ENCODE measurements around the gene NPAT. TPM values are rescaled to one million over a fixed set of nuclear protein-coding genes. Genes with fewer than 3 reads are reported as not detected.

The NPAT gene
- total and polyA plus RNA-seq, 2 of the 13 experiments (the other 11 are each of a cell fraction or from before 2014, with no cell fraction given) = 4.4 to 11.2 TPM

DNA sequence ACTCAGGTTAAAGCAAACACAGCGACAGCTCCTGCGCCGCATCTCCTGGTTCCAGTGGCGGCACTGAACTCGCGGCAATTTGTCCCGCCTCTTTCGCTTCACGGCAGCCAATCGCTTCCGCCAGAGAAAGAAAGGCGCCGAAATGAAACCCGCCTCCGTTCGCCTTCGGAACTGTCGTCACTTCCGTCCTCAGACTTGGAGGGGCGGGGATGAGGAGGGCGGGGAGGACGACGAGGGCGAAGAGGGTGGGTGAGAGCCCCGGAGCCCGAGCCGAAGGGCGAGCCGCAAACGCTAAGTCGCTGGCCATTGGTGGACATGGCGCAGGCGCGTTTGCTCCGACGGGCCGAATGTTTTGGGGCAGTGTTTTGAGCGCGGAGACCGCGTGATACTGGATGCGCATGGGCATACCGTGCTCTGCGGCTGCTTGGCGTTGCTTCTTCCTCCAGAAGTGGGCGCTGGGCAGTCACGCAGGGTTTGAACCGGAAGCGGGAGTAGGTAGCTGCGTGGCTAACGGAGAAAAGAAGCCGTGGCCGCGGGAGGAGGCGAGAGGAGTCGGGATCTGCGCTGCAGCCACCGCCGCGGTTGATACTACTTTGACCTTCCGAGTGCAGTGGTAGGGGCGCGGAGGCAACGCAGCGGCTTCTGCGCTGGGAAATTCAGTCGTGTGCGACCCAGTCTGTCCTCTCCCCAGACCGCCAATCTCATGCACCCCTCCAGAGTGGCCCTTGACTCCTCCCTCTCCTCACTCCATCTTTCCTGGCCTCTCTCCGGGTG lies at the start of gene NPAT, which contains the start of gene ATM (continued):
- TF ChIP-seq HINFP (CRISPR knock-in tag; IDR thresholded peaks at IDR 0.05; ENCODE audit: low read depth) (0 out of 2 replicates have a peak, but pooled peaks have one; percentile 12), ZBTB14 (CRISPR knock-in tag; IDR thresholded peaks at IDR 0.05) (no peak), HNRNPUL1 (IDR thresholded peaks at IDR 0.05; ENCODE audit: low read depth, low read length) (no peak), ZNF280D (CRISPR knock-in tag; IDR thresholded peaks at IDR 0.05) (no peak), ARID3A (IDR thresholded peaks at IDR 0.05; ENCODE audit: low read depth, low read length) (no peak; the same call in 1 of the 2 replicates), ZNF282 (IDR thresholded peaks at IDR 0.05; ENCODE audit: partially characterized antibody) (no peak), NR0B2 (CRISPR knock-in tag; IDR thresholded peaks at IDR 0.05) (no peak; the same call in 1 of the 2 replicates), NONO (IDR thresholded peaks at IDR 0.05) (no peak), NONO (CRISPR knock-in tag; conservative IDR thresholded peaks at IDR 0.05) (0 out of 2 replicates have a peak, but pooled peaks have one; percentile 55), ZFP82 (CRISPR knock-in tag; IDR thresholded peaks at IDR 0.05; ENCODE audit: borderline replicate concordance) (0 out of 2 replicates have a peak, but pooled peaks have one; percentile 12), ZNF674 (CRISPR knock-in tag; IDR thresholded peaks at IDR 0.05; ENCODE audit: low read depth) (no peak), THYN1 (CRISPR knock-in tag; IDR thresholded peaks at IDR 0.05; ENCODE audit: borderline replicate concordance, low read depth) (no peak), BRF2 (CRISPR knock-in tag; IDR thresholded peaks at IDR 0.05) (no peak)
- TF ChIP-seq, protein P1, sequence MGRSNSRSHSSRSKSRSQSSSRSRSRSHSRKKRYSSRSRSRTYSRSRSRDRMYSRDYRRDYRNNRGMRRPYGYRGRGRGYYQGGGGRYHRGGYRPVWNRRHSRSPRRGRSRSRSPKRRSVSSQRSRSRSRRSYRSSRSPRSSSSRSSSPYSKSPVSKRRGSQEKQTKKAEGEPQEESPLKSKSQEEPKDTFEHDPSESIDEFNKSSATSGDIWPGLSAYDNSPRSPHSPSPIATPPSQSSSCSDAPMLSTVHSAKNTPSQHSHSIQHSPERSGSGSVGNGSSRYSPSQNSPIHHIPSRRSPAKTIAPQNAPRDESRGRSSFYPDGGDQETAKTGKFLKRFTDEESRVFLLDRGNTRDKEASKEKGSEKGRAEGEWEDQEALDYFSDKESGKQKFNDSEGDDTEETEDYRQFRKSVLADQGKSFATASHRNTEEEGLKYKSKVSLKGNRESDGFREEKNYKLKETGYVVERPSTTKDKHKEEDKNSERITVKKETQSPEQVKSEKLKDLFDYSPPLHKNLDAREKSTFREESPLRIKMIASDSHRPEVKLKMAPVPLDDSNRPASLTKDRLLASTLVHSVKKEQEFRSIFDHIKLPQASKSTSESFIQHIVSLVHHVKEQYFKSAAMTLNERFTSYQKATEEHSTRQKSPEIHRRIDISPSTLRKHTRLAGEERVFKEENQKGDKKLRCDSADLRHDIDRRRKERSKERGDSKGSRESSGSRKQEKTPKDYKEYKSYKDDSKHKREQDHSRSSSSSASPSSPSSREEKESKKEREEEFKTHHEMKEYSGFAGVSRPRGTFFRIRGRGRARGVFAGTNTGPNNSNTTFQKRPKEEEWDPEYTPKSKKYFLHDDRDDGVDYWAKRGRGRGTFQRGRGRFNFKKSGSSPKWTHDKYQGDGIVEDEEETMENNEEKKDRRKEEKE (IDR thresholded peaks at IDR 0.05) = no peak

Data from HepG2 (cell line).